Activated CD8-positive, alpha-beta T cell treated with anti-CD3 and anti-CD28 coated beads, Interleukin-2, amount 10 ng/mL, durations not matched to agents 7 days and 5 days (primary cell): ENCODE data around the gene AMBRA1. TPM values are rescaled to one million over a fixed set of nuclear protein-coding genes. Genes with fewer than 3 reads are reported as not detected.

Source experiments
- ATAC-seq: fragments of 150-1000 bp; cut with Tn5 transposase; one replicate; pipeline ENCODE4 v1.10.0; 2021; ENCODE audit warnings: moderate library complexity
- CTCF ChIA-PET: fragments of 350-600 bp; sonication (Branson Sonifier 250); formaldehyde crosslinking; loops from one replicate; lab custom pipeline; 2021; ENCODE audit warnings: antibody characterized with exemption; lab: Charles Lee
- POLR2A ChIA-PET: fragments of 350-600 bp; sonication (Branson Sonifier 250); formaldehyde crosslinking; loops from one replicate; lab custom pipeline; 2021; ENCODE audit warnings: antibody characterized with exemption; lab: Charles Lee
- DNase-seq: peaks from one replicate; pipeline ENCODE4 v3.0.0-alpha.2; 2020
- H3K27ac Mint-ChIP-seq: one replicate; pipeline ENCODE4 v1.8.0; 2021; ENCODE audit warnings: mild to moderate bottlenecking, mixed read lengths
- H3K27me3 Mint-ChIP-seq: one replicate; pipeline ENCODE4 v1.8.0; 2021; ENCODE audit warnings: low read depth, mixed read lengths
- H3K36me3 Mint-ChIP-seq: one replicate; pipeline ENCODE4 v1.8.0; 2021; ENCODE audit warnings: low read depth, mixed read lengths
- H3K4me1 Mint-ChIP-seq: one replicate; pipeline ENCODE4 v1.8.0; 2021; ENCODE audit warnings: low read depth, mixed read lengths
- H3K4me3 Mint-ChIP-seq: one replicate; pipeline ENCODE4 v1.8.0; 2021; ENCODE audit warnings: mild to moderate bottlenecking, mixed read lengths
- H3K9me3 Mint-ChIP-seq: one replicate; pipeline ENCODE4 v1.8.0; 2022; ENCODE audit warnings: mixed read lengths; ENCODE audit not compliant: insufficient read depth
- total RNA-seq, 2 experiments: library from RNA; stranded (reverse); gene quantifications; one replicate each; pipeline ENCODE4 v1.2.3, GENCODE V29; 2021

The AMBRA1 gene
- total RNA-seq, 2 experiments from 2014 or later, result 34.0 to 35.1 TPM

GRCh38 chr11:46564459-46564858, 29.4 kb downstream of the AMBRA1 start:
- Mint-ChIP-seq H3K27me3 (no peaks in the 10 kb centered on the region), H3K36me3 (peaks cover 4% of the 10 kb centered on the region), H3K4me1 (peaks cover 30% of the 10 kb centered on the region), H3K9me3 (no peaks in the 10 kb centered on the region), H3K4me3 (no peak overlapping the region), H3K27ac (no peak overlapping the region)
- ATAC-seq (no peak), DNase-seq (no peak)
- ChIA-PET POLR2A (interaction anchor here (0.6 kb wide), 1 partner anchor 19 kb away, joined by 3 read pairs; no protein-coding TSS in a partner anchor), CTCF (no interaction called here)

DNA sequence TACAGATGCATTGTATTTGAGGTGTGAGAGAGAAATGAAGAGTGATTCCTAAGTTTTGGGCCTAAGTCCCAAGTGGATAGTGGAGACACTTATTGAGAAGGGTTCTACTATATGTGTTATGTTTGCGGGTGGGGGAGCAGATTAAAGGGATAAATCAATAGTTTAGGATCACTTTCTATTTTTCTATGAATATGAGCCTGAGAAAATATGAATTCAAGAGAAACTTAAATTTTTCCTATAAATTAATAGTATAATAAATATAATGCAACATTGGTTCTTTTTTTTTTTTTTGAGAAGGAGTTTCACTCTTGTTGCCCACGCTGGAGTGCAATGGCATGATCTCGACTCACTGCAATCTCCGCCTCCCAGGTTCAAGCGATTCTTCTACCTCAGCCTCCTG, 31.3 kb downstream of the AMBRA1 start:
- Mint-ChIP-seq H3K4me1 (peaks cover 45% of the 10 kb centered on the region), H3K9me3 (no peaks in the 10 kb centered on the region), H3K27ac (no peak overlapping the region)

GRCh38 chr11:46560300-46560991, 33.4 kb downstream of the AMBRA1 start:
- POLR2A ChIA-PET, result interaction anchor here (1.1 to 2.6 kb wide), 4 partner anchors 10 to 57 kb away, joined by 4 to 12 read pairs (median 4); partner anchors contain the start of genes AMBRA1 and ATG13

More for the DNA sequence above, 31.3 kb downstream of the AMBRA1 start:
- no peak overlapping the region for H3K4me3 Mint-ChIP-seq
- H3K27me3 Mint-ChIP-seq, result no peaks in the 10 kb centered on the region
- no peak for DNase-seq
- ATAC-seq, result no peak
- ChIA-PET POLR2A (interaction anchor here (2.6 kb wide), 1 partner anchor 31 kb away, joined by 12 read pairs; the partner anchor contains the start of gene AMBRA1), CTCF (interaction anchor here (0.9 to 3.1 kb wide), 3 partner anchors 9 to 56 kb away, joined by 3 to 27 read pairs (median 3); partner anchors contain the start of genes ATG13 and HARBI1)
- H3K36me3 Mint-ChIP-seq, result peaks cover 3% of the 10 kb centered on the region

DNA sequence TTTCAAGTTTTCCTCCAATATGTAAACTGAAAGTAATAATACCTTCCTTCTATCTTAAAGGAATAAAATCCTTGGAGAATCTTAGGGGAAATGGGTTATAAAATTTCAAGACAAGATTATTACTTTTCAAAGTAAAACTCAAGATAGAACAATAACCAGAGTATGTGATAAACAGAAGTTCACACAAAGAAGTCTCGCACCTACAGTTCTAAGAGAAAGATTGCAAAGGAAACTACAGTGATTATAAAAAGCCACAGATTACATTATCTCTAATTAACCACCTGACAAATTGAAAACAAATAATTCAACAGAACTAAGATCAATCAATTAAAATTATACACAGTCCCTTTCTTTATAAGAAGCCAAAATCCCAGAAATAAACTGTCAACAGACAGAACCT, 34.0 kb downstream of the AMBRA1 start:
- Mint-ChIP-seq H3K4me3 (peak overlapping the region; percentile 89), H3K27ac (peak overlapping the region; percentile 96), H3K27me3 (no peaks in the 10 kb centered on the region), H3K9me3 (no peaks in the 10 kb centered on the region), H3K4me1 (peaks cover 65% of the 10 kb centered on the region), H3K36me3 (peaks cover 8% of the 10 kb centered on the region)
- ATAC-seq (no peak), DNase-seq (no peak)
- ChIA-PET CTCF (interaction anchor here (1.2 to 3.1 kb wide), 9 partner anchors 10 to 171 kb away, joined by 3 to 27 read pairs (median 9); partner anchors contain the start of genes ATG13 and HARBI1), POLR2A (interaction anchor here (1.1 to 2.6 kb wide), 4 partner anchors 10 to 58 kb away, joined by 4 to 12 read pairs (median 4); partner anchors contain the start of genes AMBRA1 and ATG13)

More at GRCh38 chr11:46560300-46560991, 33.4 kb downstream of the AMBRA1 start:
- peaks cover 58% of the 10 kb centered on the region for H3K4me1 Mint-ChIP-seq
- CTCF ChIA-PET, result interaction anchor here (0.6 to 3.1 kb wide), 16 partner anchors 10 to 452 kb away, joined by 3 to 27 read pairs (median 6); partner anchors contain the start of genes AMBRA1, ATG13 and HARBI1
- H3K9me3 Mint-ChIP-seq, result no peaks in the 10 kb centered on the region
- H3K36me3 Mint-ChIP-seq, result peaks cover 6% of the 10 kb centered on the region
- peak overlapping the region; percentile 89 for H3K4me3 Mint-ChIP-seq
- peak; percentile 83 for ATAC-seq
- peak; percentile 61 for DNase-seq
- no peaks in the 10 kb centered on the region for H3K27me3 Mint-ChIP-seq
- peak overlapping the region; percentile 96 for H3K27ac Mint-ChIP-seq

GRCh38 chr11:46557684-46558151, 36.1 kb downstream of the AMBRA1 start:
- CTCF ChIA-PET, result no interaction called here

DNA sequence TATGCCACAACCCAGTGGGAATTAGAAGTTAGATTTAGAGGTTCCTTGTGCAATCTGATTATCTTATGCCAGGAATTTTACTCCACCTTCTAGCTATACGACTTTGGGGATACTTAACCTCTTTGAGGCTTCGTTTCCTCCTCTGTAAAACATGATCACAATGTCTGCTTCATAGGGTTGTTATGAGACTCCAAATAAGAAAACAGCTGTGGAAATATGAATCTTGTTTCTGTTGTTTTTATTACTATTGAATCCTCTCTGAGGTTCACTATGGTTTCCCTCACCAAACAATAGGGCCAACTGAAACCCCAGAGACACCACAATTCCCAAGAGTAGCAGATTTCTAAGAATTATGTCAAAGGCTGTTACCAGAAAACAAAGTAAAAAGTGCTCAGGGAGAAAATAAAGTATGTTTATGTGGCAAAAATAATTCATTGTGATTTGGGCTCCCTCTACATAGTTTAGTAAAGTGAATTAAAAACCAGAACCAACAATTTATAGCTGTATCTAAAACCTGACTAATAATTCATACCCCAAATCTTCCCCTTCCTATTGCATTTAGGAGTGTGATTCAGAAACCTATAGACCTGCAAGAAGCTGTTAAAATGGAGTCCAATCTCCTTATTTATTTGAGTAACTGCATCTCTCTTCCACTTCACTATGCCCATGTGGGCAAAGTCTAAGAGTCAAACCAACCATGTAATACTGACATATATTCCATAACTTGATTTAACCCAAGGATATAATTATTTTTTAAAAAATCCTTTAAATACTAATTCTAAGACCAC, 38.4 kb downstream of the AMBRA1 start:
- DNase-seq, result peak; percentile 65
- peak overlapping the region; percentile 49 for H3K4me3 Mint-ChIP-seq
- H3K4me1 Mint-ChIP-seq, result peaks cover 61% of the 10 kb centered on the region

More at GRCh38 chr11:46557684-46558151, 36.1 kb downstream of the AMBRA1 start:
- peaks cover 21% of the 10 kb centered on the region for H3K36me3 Mint-ChIP-seq
- ATAC-seq (no peak), DNase-seq (no peak)
- H3K27me3 Mint-ChIP-seq, result no peaks in the 10 kb centered on the region
- H3K4me3 Mint-ChIP-seq, result no peak overlapping the region
- POLR2A ChIA-PET, result interaction anchor here (1.0 kb wide), 1 partner anchor 8 kb away, joined by 3 read pairs; no protein-coding TSS in a partner anchor
- H3K27ac Mint-ChIP-seq, result no peak overlapping the region
- no peaks in the 10 kb centered on the region for H3K9me3 Mint-ChIP-seq
- H3K4me1 Mint-ChIP-seq, result peaks cover 80% of the 10 kb centered on the region

DNA sequence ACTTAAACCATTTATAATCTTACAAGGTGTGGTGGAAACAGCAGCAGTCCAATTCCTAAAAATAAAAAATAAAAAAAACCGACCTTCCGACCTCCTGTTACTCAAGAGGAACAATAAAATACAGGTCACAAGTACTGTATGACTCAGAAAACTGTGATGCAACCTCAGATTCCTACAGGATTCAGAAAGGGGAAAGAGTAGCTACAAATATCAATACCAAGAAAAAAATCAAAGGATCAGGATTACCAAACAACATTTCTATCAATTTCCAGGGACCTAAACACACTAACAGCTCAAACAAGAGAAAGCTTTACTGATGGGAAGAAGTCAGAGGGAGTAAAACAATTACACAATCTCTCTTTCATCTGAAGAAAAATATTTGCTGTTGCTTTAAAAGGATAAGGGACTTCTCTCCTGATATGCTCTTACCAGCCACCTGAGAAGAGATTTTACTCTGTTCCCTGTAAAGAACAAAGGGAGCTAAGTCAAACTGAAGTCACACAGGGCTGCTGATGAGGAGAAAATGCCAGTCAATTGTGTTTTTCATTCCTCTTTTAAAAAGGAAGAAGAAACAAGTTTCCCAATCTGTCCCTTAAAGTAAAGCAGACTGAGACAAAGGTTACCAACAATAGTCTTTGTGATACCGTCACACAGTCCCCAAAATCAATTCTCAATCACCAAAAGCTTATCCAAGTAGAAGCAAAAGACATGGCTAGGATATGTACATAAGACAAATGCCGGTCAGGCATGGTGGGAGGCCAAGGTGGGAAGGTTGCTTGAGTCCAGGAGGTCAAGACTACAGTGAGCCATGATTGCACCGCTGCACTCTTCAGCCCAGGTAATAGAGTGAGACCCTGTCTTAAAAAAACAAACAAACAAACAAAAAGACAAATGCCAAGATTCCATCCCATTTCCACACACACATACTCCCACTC, 39.3 kb downstream of the AMBRA1 start:
- ATAC-seq (no peak), DNase-seq (no peak)
- no peaks in the 10 kb centered on the region for H3K9me3 Mint-ChIP-seq
- ChIA-PET CTCF (interaction anchor here (0.6 to 1.4 kb wide), 5 partner anchors 16 to 626 kb away, joined by 3 to 5 read pairs (median 3); no protein-coding TSS in a partner anchor), POLR2A (interaction anchor here (0.9 to 1.9 kb wide), 2 partner anchors 39 to 158 kb away, joined by 3 to 7 read pairs; partner anchors contain the start of gene AMBRA1)
- no peak overlapping the region for H3K27ac Mint-ChIP-seq
- H3K36me3 Mint-ChIP-seq, result peaks cover 19% of the 10 kb centered on the region
- H3K4me1 Mint-ChIP-seq, result peaks cover 52% of the 10 kb centered on the region
- H3K27me3 Mint-ChIP-seq, result no peaks in the 10 kb centered on the region
- H3K4me3 Mint-ChIP-seq, result peak overlapping the region; percentile 14

More for the DNA sequence above, 38.4 kb downstream of the AMBRA1 start:
- ChIA-PET POLR2A (interaction anchor here (0.9 to 1.9 kb wide), 4 partner anchors 13 to 157 kb away, joined by 3 to 7 read pairs (median 3); partner anchors contain the start of genes AMBRA1 and ARHGAP1), CTCF (interaction anchor here (0.7 to 2.0 kb wide), 5 partner anchors 16 to 627 kb away, joined by 3 to 7 read pairs (median 5); partner anchors contain the start of genes ATG13 and HARBI1)
- Mint-ChIP-seq H3K9me3 (no peaks in the 10 kb centered on the region), H3K36me3 (peaks cover 19% of the 10 kb centered on the region), H3K27ac (peak overlapping the region; percentile 65), H3K27me3 (no peaks in the 10 kb centered on the region)
- ATAC-seq, result peak; percentile 70

GRCh38 chr11:46553814-46554212, 40.0 kb downstream of the AMBRA1 start:
- ATAC-seq, result no peak
- Mint-ChIP-seq H3K36me3 (peaks cover 19% of the 10 kb centered on the region), H3K4me1 (peaks cover 49% of the 10 kb centered on the region), H3K4me3 (no peak overlapping the region), H3K27ac (no peak overlapping the region), H3K9me3 (no peaks in the 10 kb centered on the region), H3K27me3 (no peaks in the 10 kb centered on the region)
- no peak for DNase-seq
- CTCF ChIA-PET, result interaction anchor here (0.7 to 1.1 kb wide), 4 partner anchors 8 to 64 kb away, joined by 3 read pairs; partner anchors contain the start of gene ATG13
- POLR2A ChIA-PET, result no interaction called here

DNA sequence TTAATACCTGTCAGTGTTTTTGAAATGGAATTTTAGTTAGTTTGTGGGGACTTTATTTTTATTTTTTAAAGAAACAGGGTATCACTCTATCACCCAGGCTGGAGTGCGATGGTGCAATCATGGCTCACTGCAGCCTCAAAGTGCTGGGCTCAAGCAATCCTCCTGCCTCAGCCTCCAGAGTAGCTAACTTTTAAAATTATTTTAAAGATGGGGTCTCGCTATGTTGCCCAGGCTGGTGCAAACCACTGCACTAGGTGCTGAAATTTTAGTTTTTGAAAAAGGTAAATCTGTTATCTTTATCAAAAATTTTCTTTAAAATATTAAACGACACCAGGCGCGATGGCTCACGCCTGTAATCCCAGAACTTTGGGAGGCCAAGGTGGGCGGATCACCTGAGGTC, 42.6 kb downstream of the AMBRA1 start:
- peaks cover 26% of the 10 kb centered on the region for H3K36me3 Mint-ChIP-seq
- POLR2A ChIA-PET, result no interaction called here
- ATAC-seq (no peak), DNase-seq (no peak)
- no peak overlapping the region for H3K27ac Mint-ChIP-seq
- no peaks in the 10 kb centered on the region for H3K27me3 Mint-ChIP-seq
- no peaks in the 10 kb centered on the region for H3K9me3 Mint-ChIP-seq
- peaks cover 33% of the 10 kb centered on the region for H3K4me1 Mint-ChIP-seq
- no peak overlapping the region for H3K4me3 Mint-ChIP-seq
- CTCF ChIA-PET, result interaction anchor here (1.1 kb wide), 1 partner anchor 19 kb away, joined by 3 read pairs; no protein-coding TSS in a partner anchor

- peaks cover 39% of the 10 kb centered on the region for H3K36me3 Mint-ChIP-seq
- ATAC-seq, result no peak
- ChIA-PET CTCF (interaction anchor here (1.1 to 1.8 kb wide), 5 partner anchors 10 to 57 kb away, joined by 3 to 10 read pairs (median 6); no protein-coding TSS in a partner anchor), POLR2A (no interaction called here)
- H3K27me3 Mint-ChIP-seq, result no peaks in the 10 kb centered on the region
- peaks cover 4% of the 10 kb centered on the region for H3K4me1 Mint-ChIP-seq
- H3K9me3 Mint-ChIP-seq, result no peaks in the 10 kb centered on the region
- H3K4me3 Mint-ChIP-seq, result no peak overlapping the region
- DNase-seq, result no peak
- H3K27ac Mint-ChIP-seq, result no peak overlapping the region
Observed at GRCh38 chr11:46547579-46547978, 46.2 kb downstream of the AMBRA1 start.
